Stromal cell of bone marrow (primary cell): ENCODE measurements around the gene MSMB.
"Not testable (repeated sequence)": the region's sequence is repeated elsewhere in the genome, so short reads cannot be mapped to it uniquely, and the experiment has no call there.

Experiments used
- DNase-seq: peaks from one replicate; pipeline ENCODE4 v3.0.0-alpha.2; 2012; ENCODE audit warnings: low read depth

MSMB gene

DNA sequence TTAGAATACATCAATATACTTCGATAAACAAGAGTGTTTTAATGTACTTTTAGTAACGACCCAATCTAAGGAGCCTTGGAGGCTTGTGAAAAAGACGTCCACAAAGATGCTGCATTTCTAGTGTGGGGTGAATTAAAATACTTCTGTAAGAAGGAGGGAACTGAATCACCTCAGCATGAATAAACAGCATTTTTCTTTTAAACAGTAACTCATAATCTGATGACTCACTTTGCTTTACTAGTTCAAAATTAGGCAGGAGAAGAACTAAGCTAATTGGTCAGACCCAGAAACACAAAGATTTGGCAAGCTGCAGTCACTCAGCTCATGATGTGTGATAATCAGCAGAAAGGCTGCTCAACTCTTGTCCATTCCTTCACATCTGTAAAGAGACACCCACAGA, 39.9 kb downstream of the MSMB start:
- peak; percentile 49 for DNase-seq

DNA sequence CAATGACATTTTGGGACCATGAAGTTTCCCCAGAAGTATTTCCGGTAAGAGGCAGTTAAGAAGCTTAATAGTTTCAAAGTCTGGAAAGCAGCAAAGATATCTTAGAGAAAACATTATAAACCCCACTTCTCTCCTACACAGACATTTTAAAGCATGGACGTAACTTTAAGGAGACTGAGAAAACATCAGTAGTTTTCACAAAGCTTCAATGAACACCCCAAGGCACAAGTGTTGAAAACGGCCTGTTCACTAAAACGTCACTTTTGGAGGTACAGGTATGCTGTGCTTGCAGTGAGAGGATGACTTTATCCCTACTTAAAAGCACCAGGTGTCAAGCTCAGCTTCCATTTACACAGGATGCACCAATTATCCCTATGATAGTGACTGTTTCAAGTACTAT, 40.7 kb downstream of the MSMB start:
- no peak for DNase-seq

DNA sequence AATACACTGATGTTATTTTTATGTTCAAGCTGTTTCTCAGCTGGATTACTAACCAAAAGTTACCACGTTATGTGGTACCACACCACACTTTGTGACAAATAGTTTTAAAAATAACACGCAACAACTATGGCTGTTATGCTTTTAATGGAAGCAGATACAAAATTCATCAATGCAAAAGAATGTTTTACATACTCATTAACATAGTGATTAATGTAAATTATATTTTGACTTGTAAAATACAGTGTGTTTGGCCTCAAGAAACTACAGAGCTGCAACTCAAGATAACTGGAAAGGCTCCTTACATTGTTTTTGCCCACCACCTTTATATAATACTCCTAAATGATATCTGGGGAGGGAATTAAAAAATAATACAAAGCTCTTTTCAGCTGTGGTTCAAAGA, 41.1 kb downstream of the MSMB start:
- no peak for DNase-seq

DNA sequence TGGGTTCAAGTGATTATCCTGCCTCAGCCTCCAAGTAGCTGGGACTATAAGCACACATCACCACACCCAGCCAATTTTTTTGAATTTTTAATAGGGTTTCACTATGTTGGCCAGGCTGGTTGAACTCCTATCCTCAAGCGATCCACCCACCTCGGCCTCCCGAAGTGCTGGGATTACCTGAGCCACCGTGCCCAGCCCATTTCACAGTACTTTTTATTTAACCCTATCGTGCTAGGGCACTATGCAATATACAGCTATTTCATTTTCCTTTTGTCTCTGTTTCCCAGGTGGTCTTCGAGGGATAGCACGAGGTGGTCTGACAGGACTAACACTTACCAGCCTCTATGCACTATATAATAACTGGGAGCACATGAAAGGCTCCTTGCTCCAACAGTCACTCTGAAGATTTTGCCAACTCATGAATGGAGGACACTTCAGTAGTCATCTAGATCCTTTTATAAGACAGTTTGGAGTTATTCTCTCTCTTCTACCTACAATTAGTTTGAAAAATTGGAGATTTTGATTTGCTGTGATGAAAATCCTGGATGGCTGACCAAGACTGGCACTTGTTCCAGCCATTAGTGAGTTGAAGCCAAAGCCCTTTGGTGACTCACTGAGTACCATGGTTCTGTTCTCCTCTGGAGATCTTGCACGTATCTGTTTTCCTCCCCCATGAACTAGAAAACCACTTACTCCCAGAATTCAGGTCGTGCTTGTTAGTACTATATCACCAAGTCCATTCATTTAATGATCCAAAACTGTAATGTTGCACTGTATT, 43.0 kb downstream of the MSMB start:
- no peak for DNase-seq

DNA sequence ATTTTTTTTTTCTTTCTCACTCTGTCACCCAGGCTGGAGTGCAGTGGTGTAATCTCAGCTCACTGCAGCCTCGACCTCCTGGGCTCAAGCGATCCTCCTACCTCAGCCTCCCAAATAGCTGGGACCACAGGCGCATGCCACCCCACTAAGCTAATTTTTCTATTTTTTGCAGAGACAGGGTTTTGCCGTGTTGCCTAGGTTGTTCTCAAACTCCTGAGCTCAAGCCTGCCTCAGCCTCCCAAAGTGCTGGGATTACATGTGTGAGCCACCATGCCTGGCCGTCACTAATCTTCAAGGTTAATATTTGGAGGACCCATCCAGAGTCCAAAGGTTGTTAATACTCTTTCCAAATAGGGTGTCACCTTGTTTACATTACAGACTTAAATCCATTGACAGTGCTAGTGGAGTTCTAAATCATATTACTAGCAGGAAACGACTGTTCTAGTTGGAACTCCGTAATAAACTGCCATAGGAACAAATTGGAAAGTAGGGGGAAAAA, 43.8 kb downstream of the MSMB start:
- not testable (repeated sequence) for DNase-seq

DNA sequence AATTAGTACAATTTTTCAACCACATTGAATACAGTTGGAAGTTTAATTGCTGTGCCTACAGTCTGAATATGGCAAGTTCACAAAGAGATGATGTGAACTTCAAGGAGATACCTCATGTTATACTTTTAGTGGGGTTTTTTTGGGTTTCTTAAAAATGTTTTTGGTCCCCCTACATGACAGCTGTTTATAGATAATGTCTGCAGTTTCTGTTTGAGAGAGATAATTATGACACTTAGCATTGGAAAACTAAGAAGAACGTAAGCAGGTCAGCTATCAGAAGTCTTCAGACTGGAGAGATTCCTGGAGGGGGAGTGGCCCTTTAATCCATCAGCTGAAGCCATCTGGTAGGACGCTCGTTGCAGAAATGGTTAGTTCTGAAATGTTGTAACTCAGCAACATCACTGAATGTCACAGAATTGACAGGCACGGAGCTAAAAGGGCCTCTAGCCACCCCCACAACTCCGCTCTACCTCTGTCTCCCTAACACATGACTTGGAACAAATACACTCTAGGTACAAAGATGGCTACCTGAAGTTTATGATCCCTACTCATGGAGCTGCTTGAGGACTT, 44.8 kb downstream of the MSMB start:
- no peak for DNase-seq

DNA sequence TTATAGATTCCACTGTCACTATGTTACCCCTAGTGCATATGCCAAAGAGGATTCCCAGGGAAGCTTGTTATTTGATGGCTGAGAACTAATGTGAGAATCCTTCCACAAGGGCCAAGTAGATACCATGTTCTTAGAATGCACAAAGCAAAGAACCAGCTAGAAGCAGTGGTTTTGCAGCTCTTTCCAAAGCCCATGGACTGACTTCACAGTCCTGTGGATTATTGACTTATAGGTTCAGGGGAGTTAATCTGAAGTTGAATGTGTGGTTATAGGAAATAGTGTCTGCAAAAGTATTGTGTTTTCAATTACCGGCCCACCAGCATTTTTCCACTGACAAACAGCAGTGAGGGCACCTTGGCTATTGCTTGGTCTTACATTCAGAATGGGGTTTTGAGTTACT, 45.5 kb downstream of the MSMB start:
- DNase-seq, result no peak

DNA sequence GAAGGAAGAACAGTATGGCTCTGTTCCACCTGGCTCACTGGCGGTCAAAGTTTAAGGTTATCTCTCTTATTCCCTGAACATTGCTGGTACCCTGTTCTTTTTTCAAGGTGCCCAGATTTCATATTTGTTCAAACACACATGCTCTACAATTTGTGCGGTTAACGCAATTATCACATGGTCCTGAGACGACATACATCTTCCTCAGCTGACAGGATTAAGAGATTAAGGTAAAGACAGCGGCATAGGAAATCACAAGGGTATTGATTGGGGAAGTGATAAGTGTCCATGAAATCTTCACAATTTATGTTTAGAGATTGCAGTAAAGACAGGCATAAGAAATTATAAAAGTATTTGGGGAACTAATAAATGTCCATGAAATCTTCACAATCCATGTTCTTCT, 46.1 kb downstream of the MSMB start:
- DNase-seq, result not testable (repeated sequence)

DNA sequence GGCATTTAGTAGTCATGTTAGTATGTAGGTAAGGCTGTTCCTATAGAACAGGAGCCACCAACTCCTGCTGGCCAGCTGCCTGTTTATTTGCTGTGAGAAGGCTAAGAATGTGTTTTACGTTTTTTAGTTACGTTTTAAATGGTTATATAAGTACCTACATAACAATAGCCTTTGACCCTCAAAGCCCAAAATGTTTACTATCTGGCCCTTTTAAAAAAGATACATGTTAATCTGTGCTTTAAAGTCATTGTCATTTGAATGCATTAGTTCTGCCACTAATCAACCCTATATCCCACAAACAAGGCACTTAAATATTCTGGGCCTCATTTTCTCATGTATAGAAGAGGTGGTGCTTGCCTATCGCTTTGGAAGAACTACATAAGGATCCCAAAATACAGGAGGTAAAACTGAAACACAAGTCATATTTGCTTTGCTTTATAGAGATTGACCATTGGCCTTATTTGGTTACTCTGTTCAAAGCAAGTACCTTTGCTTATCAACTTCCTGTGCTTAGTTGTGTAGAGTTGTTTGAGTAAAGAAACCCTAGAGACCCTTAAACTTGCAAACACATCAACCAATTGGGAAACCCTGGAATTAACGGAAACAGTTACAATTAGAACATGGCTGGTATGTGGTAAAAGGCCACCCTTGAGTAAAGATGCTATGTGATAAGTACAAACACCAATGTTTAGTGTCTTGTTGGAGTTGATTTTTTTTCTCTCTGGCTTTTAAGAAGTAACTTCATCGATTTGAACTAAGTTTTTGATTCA, 47.9 kb downstream of the MSMB start:
- no peak for DNase-seq

DNA sequence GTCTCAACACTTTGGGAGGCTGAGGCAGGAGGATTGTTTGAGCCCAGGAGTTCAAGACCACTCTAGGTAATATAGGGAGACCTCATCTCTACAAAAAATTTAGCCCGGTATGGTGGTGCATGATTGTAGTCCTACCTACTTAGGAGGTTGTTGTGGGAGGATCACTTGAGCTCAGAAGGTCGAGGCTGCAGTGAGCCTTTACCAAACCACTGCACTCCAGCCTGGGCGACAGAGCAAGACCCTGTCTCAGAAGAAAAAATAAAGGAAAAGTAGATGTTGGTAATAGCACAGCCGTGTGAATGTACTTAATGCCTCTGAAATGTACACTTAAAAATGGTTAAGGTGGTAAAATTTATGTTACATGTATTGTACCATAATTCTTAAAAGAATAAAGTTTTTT, 48.5 kb downstream of the MSMB start:
- DNase-seq, result no peak

DNA sequence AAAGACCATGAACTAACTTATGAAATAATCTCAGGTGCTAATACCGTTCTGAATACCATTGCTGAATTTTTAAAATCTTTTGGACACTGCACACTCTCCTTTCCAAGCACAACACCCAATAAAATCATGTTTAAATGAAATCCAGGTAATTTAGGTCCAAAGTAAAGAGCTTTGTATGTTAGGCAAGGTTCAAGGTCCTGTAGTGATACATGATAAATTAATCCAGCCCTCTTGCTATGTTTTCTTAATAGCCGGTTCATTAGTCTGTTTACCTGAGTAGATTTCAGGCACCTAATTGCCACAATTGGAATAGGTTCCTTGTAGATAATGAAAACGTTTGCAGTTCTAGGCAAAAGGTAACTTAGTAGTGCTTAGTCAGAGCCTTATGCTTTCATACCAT, 60.5 kb downstream of the MSMB start:
- DNase-seq, result not testable (repeated sequence)

DNA sequence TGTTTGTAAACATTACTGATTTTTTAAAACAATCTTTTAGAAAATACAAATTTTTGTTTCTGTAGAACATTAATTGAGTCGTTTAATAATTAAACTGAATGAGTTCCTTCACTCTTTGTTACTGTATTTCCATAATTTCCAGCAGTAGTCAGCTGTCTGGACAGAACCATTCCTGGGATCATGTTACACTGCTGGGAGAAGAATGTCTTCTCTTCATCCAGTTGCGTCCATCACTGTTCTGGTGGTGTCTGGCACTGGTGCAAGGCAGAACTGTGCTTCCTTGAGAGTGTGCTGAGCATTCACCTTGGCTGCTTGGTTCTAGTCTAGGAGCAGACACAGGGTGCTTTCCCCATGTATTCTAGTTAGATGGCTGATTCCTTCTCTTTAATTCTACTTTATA, 61.6 kb downstream of the MSMB start:
- DNase-seq, result not testable (repeated sequence)

DNA sequence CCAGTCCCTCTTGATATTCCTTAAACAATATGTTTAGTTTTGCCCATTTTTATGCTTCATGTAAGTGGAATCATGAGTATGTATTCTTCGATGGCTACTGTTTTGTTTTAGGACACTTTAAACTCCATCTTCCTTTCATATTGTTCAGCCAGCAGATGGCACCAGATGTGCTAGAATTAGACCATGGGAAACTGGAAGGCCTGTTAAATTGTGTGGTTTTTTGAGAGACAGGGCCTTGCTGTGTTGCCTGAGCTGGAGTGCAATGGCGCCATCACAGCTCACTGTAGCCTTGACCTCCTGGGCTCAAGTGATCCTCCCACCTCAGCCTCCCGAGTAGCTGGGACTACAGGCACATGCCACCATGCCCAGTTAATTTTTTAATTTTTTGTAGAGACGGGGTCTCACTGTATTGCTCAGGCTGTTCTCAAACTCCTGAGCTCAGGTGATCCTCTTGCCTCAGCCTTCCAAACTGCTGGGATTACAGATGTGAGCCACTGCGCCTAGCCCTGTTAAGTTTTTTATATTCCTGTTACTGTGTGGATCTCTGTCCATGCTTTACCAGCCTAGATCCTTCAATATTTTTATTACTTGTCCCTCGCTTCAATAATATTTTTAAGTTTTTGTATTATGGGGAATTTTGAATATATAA, 62.4 kb downstream of the MSMB start:
- DNase-seq, result peak; percentile 50
